TTC549 (cell line): ENCODE data around the gene SCAMP3.

Experiments
- FAIRE-seq: peaks from 2 replicates; lab custom pipeline; 2012; peaks lifted over from hg19 to GRCh38; lab: Jason Lieb, UNC

SCAMP3 gene

GRCh38 chr1:155285063-155285462 lies 22.9 kb upstream of the SCAMP3 start:
- FAIRE-seq = no peak

GRCh38 chr1:155284476-155284875 lies 22.3 kb upstream of the SCAMP3 start:
- FAIRE-seq = no peak

- FAIRE-seq = no peak
Measured at GRCh38 chr1:155282488-155283091, 20.4 kb upstream of the SCAMP3 start.

DNA sequence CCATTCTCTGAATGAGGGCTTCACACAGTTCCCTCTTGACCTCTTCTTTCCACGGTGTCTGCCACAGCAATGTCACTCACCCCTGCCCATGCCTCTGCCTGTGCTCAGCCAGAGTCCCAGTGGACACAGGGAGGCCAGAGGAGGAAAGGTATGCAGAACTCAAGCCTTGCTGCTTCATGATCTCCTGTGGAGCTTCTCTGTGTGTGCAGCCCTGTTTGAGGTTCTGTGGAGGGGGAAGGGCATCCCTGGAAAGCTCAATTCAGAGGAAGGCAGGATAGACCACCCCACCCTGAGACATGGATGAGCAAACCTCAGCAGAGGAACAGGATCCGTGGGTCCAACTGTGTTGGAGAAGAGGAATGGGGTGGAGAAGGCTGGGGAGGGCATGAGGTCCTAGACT lies 17.1 kb upstream of the SCAMP3 start:
- no peak for FAIRE-seq

GRCh38 chr1:155278689-155279160 lies 16.6 kb upstream of the SCAMP3 start:
- no peak for FAIRE-seq

- no peak for FAIRE-seq
Measured at GRCh38 chr1:155277902-155278688, 15.9 kb upstream of the SCAMP3 start.

DNA sequence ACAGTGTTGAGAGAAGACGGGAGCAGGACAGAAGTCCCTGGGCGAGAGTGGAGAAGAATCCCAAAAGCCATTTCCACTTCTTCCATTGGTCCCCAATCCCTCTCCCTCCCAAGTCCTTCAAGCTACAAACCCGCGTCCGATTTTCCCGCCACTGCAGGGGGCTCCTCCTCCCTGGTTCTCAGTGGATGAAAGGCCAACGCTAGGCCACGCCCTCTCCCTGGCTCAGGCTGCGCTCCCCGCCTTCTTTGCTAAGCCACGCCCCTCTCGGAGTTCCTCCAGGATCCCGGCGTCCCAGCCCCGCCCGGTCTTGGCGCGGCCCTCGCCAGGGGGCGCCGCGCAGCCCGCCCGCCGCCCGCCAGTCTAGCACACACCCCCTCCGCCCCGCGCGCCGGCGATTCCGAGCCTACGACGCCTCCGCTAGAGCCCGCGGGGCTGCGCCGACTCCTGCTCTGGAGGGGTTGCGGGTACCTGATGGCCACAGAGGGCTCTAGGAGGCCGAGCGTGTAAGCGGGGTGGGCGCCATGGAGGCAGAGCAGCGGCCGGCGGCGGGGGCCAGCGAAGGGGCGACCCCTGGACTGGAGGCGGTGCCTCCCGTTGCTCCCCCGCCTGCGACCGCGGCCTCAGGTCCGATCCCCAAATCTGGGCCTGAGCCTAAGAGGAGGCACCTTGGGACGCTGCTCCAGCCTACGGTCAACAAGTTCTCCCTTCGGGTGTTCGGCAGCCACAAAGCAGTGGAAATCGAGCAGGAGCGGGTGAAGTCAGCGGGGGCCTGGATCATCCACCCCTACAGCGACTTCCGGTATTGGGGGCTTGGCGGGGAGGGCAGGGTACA lies 15.1 kb upstream of the SCAMP3 start, which contains the start of gene HCN3:
TSS of gene HCN3 (plus strand) at position 394 of the 832 bp plus-strand sequence. CDS start at position 522, 128 bp downstream.
- FAIRE-seq = peak; percentile 74

- peak; percentile 92 for FAIRE-seq
Measured at GRCh38 chr1:155273343-155274245, 11.4 kb upstream of the SCAMP3 start, which contains the start of gene CLK2. CLK2 (minus strand) TSS chr1:155273504; CDS start chr1:155270977, 2,527 bp downstream.

- no peak for FAIRE-seq
Measured at GRCh38 chr1:155272466-155273342, 10.5 kb upstream of the SCAMP3 start.

DNA sequence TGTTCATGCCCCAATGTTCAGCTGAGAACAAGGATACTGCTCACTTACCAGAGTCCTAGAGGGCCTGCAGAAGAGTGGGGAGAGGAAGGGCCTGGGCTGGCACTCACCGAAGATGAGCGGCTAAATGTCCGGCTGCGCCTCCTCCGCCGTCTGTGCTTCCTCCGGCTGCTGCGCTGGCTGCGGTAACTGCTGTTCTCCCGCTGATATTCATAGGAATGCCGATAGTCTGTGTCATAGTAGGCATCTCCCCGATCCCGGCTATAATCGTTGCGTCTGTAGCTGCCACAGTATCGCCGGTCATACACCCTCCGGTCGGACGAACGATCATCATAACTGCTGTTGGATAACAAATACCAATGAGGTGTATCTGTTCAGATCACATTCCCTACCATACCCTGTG lies 7.2 kb upstream of the SCAMP3 start:
- no peak for FAIRE-seq

DNA sequence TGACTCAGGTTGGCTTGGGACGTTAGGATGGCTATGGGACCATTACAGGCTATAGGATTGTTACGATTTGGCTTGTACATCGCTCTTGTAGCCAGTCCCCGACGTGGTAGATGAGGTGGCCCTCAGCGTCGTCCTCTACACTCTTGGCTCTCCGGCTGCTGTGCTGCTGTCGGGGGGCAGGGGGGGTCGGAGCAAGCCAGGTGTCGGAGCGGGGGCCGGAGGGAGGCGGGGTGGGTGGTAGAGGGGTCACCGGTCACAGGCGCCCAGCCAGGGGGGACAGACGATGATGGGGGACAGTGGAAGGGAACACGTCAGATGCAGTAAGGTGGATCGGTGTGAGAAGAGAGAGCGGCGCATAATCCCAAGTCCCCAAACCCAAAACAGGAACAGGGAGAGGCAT lies 6.5 kb upstream of the SCAMP3 start:
- no peak for FAIRE-seq

- FAIRE-seq = no peak
Measured at GRCh38 chr1:155267373-155267772, 5.2 kb upstream of the SCAMP3 start.

DNA sequence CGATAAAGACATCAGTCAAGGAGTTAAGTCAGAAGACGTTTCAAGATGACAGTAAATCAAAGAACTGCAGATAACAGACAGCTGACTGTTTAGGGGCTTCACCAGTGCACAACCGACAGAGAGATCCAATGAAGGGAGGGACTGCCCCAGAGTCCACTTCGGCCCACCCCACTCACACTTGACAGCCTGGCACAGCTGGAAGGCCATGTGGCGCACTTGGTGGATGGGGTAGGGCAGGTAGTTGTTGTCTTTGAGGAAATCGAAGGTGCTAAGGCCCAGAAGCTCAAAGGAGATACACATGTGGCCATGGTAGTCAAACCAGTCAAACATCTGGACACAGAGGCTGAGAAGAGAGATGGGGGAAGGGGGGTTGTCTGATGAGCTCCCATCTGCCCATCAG lies 4.4 kb upstream of the SCAMP3 start:
- no peak for FAIRE-seq

GRCh38 chr1:155263067-155263466 lies 907 bp upstream of the SCAMP3 start:
- no peak for FAIRE-seq

- FAIRE-seq = no peak
Measured at GRCh38 chr1:155261493-155261851, 688 bp downstream of the SCAMP3 start.

DNA sequence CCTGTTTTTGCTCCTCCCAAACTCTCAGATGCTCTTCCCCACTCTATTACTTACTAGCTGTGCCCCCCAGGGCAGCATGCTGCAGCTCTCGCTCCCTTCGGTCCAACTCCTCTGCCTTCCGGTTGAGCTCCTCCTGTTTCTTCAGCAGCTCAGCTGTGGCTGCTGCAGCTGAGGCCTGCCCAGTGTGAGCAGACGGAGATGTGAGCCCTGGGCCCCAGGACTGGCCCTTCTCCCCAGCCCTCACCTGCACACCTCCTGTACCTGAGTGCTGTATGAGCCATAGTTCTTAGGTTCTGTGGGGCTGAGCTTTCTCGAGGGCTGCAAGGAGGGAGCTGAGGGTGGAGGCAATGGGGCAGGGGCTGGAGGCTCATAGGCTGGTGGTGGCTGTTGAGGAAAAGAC lies 1.9 kb downstream of the SCAMP3 start:
- FAIRE-seq = no peak

GRCh38 chr1:155256058-155256852 lies 5.9 kb downstream of the SCAMP3 start:
- no peak for FAIRE-seq

DNA sequence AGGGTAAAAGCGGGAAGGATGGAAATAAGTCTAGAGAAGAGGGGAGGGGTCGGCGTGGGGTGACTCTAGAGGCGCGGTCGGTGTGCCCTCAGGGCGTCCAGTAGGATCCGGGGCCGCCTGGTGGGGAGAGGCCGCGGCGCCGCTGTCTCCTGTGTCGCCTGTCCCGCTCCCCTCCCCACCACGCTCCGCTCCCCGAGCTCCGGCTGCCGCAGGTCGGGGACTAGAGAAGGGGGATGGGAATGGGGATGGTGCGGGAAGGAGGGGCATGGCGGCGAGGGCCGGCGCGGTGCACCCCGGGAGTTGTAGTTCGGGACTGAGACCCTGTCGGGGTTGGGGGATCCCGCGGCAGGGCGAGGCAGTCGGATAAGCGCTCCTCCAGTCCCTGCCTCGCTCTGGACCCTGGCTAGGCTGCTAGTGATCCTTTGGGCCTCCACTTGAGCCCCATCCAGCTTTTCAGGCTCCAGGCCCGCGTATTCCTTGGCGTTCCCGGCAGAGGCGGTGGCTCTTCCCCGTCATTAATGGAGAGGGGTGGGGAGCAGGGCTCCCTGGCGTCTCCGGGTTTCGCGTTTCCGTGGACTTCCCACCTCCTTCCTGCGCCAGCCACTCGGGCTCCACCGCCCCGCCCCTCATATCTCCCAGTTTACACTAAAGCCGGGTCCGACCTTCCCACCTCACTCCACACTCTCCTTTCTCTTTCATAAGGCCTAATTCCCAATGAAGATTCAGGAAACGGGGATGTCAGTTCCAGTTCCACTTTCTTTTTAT lies 6.7 kb downstream of the SCAMP3 start, which contains the start of gene ENTREP3:
TSS of gene ENTREP3 (minus strand) at position 241 of the 765 bp plus-strand sequence. CDS start 606 bp downstream, outside the sequence.
- FAIRE-seq = peak; percentile 75

- no peak for FAIRE-seq
Measured at GRCh38 chr1:155254714-155255242, 7.4 kb downstream of the SCAMP3 start.
